Activated CD8-positive, alpha-beta memory T cell treated with anti-CD3 and anti-CD28 coated beads for 48 hours (primary cell): ENCODE results near the gene PIP5K1B.
A peak's percentile ranks its signal among the peaks of the same experiment; 100 is the strongest.
"Not testable (repeated sequence)": the region's sequence is repeated elsewhere in the genome, so short reads cannot be mapped to it uniquely, and the experiment has no call there.

Experiments used
- DNase-seq, 3 experiments: peaks; one replicate each; pipeline ENCODE4 v3.0.0-alpha.2; 2020; ENCODE audit warnings: low read depth in 2 of 3, low spot score in 2 of 3

The PIP5K1B gene

DNA sequence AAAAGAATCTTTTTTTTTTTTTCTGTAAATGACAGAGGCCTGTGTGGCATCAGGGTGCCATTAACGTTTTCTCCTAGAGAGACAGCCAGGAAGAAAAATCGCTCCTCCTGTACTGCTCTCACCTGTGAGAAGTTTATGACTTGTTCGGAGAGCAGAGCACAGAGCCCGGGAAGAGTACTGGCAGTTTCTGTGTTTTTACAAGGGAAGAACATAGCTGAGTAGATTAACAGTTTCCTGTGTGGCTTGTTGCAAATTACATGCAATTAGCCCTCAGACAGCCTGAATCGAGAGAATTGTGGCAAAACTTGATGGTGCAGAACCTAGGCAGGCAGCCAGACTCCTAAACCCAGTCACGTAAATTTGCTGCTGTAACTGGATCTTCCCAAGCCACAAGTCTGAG, 276.7 kb downstream of the PIP5K1B start:
- no peak for DNase-seq

DNA sequence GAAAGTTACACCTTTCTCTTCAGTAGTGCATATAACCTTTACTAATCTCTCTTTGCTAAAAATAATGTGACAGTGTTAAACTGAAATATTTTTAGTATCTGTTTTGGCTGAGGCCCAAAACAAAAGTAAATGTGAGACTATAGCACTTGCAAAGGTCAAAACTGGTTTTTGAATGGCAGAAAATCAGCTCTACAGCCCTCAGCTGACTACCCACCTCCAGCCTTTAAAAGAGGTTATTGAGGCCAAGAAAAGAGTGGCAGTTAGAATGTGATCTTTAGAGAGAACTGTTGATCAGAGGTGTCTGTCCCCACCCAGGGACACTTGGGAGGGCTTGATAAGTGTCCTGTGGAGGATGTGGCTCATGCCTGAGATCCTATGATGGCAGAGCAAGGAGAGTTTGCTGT, 278.0 kb downstream of the PIP5K1B start:
- no peak for DNase-seq

DNA sequence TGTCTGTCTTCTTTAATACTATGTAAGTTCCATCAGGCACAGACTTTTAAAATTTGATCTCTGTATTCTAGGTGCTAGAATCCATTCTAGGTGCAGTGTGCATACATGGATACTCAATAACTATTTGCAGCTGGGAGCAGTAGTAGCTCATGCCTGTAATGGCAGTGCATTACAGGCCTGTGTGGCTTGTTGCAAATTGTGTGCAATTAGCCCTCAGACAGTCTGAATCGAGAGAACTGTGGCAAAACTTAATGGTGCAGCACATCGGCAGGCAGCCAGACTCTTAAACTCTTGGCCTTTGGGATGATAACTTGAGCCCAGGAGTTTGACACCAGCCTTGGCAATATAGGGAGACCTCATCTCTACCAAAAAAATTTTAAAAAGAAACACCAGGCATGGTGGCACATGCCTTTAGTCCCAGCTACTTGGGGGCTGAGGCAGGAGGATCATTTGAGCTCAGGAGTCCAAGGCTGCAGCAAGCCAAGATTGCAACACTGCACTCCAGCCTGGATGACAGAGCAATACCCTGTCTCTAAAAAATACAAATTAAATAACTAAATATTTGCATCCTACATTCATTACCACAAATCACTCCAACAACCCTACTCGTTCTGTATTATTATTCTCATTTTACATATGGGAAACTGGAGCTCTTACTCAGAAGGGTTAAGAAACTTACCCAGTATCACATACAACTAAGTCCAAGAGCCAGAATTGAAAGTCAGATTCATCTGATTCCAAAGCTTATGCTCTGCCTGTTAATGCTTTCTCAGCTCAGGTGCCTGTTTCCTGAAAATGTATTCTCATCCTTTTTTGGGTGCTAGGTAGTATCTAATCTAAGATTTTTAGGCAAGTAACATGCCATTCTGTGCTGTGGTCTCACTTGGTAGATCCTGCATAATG, 278.7 kb downstream of the PIP5K1B start:
- no peak for DNase-seq

DNA sequence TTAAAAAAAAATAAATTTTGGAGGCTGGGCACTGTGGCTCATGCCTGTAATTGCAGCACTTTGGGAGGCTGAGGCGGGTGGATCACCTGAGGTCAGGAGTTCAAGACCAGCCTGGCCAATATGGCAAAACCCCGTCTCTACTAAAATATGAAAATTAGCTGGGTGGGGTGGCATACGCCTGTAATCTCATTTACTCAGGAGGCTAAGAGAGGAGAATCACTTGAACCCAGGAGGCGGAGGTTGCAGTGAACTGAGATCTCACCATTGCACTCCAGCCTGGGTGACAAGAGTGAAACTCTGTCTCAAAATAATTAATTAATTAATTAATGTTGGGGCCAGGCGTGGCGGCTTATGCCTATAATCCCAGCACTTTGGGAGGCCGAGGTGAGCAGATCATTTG, 281.9 kb downstream of the PIP5K1B start:
- DNase-seq = not testable (repeated sequence)

DNA sequence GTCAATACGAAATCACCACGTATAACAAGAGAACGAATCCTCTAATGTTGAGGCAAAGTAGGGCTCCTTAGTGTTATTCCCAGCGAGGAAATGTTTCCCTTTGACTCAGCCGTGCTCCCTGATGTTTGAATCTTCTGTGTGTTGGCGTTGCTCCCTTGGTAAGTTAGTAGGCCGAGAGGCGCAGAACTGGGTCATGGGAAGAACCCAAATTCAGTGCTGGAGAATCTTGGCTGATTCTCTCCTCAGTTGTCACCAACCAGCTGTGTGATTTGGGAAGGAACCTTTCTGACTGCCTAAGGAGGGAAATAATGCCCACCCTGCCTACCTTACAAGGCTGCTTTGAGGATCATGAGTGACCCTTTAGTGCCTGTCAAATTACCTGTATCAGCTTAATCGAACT, 286.4 kb downstream of the PIP5K1B start:
- DNase-seq = no peak

DNA sequence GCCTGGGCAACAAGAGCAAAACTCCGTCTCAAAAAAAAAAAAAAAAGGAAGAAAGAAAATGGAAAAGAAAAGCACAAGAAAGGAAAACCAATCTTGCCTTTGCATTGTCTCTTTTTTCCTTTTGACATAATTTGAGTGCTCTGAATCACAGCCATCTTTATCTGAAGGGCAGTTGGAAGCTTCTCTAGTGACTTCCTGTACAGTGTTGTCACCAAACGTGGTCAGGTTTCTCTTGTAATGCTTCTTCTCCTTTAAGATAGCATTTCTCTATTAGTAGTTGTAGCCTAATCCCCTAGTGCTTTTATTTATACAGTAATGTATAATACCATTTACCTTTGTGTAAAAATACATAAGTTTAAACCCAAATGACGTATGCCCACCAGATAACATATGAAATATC, 290.7 kb downstream of the PIP5K1B start:
- DNase-seq = no peak

DNA sequence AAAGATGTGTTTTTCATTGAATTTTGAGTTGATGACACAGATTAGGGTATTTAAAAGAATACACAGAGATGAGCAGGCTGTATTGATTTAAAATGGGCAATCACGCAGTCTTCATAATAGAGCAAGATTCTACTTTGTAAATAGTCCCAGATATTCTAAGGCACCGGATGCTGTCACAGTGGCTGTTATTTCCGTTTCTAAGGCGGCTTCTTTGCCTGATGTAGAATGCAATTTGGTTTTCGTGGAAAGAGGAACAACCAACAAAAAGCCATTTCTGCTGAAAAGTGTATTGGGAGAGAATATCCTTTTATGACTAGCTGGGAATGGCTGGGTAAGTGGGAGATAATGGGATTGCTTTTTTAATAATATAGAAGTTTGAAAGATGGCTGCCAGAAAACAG, 291.4 kb downstream of the PIP5K1B start:
- DNase-seq = no peak

DNA sequence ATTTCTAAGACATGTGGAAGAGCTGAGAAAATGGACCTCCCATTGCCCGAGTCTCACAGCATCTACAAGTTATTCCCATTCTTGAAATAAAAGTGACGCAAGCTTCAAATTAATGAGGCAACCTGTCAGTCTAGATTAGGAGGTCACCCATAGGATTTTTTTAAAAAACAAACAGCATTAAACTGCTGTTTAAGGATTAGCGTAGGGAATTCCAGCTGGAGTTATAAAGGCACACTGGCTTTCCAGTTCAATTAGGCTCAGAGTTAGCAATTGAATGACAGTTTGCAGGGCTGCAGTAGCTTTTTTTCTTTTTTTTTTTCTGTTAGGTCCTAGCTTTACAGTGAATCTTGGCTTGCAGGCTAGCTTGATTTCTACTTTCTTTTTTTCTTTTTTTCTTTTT, 292.6 kb downstream of the PIP5K1B start:
- no peak for DNase-seq

DNA sequence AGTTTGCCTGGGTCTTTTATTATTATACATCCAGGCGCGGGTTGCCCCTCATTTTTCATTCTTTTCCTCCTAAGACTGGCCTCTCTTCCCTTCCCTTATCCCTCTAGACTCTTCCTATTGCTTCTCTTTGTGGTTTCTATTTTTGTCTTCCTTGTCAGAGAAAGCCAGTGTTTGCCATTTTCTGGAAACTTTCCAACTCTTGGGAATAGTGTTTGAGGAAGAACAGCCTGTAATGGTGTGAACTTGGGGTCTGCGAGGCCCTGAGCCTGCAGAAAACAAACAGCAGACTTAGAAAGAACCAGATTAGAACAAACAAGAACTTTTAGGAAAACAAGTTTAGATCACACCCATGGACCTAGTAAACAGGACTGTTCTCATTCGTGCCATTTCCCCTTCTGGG, 293.3 kb downstream of the PIP5K1B start:
- DNase-seq = no peak

DNA sequence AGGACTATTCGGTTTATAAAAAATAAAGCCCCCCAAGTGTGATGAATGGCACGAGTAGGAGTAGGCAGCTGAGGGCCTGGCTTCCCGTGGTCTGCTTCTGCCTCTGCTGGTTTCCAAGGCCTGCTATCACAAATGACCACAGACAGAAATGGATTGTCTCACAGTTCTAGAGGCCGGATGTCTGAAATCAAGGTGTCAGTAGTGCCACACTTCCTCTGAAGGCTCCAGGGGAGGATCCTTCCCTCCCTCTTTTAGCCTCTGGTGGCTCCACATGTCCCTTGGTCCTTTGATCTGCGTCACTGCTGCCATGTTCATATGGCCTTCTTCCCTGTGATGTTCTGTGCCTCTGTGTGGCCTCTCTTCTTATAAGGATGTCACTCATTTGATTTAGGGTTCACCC, 293.8 kb downstream of the PIP5K1B start:
- DNase-seq = no peak

DNA sequence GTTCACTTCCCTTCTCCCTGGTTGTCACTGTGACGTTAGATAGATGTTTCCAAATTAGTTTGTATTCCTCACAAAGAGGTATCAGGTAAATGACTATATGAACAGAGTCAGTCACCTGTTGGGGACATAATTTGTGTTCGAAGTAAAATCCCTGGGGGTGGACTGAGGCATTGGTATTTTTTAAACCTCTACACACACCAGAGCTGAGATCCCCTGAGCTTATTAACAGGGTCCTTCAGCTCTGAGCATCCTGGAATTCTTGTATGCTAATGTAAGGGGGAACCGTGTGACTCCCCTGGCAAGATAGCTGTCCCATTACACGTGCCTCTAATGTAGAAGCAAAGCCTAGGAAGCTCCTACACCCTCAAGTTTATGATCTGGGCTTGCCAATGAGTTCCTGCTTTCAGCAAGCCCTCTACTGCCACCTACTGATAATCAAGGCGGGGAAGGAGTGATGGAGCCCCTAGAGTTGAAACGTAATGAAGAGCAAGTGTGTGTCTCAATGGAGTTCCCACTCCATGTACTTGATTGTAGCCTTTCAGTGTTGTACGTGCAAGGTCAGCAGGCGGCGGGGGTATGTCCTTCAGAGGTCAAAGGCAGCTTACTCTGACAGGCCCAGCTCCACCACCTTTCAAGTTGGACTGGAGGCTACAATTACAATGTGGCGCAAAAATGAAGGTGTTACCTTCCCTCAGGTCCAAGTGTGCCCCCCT, 294.5 kb downstream of the PIP5K1B start:
- DNase-seq = peak in 1 of 3 experiments; percentile 6

DNA sequence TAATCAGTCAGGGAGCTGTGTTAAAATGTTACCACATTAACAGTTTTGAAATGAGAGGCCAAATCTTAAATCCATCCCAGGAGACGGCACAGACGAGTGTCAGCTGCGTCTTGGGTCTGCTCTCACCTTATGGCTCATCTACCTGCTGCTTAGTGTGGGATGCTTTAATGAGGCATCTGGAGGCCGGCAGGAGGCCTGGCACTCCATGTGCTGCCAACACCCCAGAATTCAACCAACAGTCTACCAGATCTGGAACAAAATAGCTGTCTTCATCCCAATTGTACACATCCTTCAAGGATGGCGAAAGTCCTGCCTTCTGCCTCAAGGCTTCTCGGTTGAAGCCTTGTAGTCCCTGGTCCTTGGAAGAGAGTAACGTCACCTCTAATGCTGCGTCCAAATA, 296.9 kb downstream of the PIP5K1B start:
- DNase-seq = no peak

DNA sequence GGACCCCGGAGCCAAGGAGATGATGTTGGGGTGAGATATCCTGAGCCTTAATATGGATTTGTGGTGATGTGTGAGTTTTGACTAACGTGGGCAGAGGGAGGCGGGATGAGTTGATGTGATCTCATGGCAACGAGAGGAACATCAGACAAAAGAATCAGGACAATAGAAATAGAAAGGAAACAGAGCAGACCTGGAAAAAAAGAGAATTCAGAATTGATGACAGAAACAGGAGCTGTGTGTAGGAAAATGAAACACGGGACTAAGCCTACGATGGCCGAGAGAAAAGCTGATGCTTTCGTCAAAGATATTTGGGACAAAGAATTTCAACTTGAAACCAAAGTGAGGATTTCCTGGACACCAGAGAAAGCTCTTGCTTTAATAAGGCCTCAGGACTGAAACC, 298.0 kb downstream of the PIP5K1B start:
- no peak for DNase-seq

DNA sequence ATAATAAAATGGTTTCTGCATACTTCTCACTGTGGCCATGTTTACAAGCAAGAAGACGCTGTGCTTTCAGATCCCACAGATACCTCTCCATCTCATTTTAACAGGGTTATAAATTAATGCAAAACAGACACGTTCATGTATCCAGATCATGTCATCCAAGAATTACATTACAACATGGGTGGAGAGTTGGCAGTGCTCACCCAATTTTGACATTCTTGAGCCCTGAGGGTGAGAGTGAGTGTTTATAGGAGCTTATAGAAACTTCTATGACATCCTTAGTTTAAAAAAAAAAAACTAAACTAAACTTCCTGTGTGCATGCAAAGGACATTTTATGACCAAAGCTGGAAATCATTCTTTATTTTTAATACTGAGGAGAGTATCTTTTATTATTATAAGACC, 299.8 kb downstream of the PIP5K1B start:
- DNase-seq = no peak

DNA sequence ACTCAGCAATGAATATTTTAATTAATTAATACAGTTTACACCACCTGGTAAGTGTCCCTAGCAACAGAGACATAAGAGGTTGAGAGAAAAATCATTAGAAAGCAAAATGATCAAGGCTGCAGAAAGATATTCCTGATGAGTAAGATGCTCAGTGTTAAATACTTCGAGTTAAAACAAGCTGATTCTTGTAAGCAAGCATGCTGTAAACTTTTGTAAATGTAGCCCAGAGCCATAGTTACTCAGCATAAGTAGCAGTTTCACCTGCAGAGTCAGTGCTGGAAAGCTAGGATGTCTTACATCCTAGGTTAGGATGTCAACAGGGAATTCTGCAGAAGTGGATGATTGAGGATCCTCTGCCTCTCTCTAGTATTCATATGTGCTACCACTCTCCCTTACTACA, 304.7 kb downstream of the PIP5K1B start:
- DNase-seq = no peak

DNA sequence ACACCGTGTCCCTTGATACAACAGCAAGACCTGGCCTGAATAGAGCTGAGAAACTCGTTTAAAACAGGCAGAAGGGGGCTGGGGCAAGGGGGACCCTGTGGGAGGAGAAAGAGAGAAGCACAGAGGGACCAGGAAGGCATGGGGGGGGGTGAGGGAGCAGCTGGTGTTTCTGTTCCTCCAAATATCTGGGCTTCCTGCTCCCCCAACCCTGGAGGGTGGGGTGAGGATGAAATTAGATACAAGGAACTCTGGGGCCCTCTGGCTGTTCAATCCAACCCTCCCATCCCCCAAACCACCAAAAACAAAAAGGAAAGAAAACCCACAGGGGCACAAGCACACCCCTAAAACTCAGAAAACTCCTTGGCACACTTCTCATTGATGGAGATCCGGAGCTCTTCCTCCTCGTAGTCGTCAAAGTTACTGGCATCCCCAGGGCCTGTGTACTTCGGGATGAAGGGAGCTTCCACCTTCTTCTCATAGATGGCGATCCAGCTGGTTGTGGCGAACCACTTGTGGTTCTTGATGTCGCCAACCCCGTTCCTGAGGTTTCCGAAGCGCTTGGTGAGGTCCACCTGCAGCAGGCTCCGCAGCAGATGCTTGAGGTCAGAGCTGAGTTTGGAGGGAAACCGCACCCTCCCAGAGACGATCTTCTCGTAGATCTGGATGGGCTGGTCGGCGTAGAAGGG, 307.8 kb downstream of the PIP5K1B start:
- no peak for DNase-seq

DNA sequence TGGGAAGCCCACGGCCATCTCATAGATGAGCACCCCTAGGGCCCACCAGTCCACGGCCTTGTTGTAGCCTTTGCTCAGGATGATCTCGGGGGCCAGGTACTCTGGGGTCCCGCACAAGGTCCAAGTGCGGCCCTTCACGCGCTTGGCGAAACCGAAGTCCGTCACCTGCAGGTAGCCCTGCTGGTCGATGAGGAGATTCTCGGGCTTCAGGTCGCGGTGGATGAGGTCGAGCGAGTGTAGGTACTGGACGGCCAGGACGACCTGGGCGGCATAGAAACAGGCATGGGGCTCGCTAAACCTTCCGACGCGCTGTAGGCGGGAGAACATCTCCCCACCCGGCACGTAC, 308.3 kb downstream of the PIP5K1B start:
- no peak for DNase-seq

DNA sequence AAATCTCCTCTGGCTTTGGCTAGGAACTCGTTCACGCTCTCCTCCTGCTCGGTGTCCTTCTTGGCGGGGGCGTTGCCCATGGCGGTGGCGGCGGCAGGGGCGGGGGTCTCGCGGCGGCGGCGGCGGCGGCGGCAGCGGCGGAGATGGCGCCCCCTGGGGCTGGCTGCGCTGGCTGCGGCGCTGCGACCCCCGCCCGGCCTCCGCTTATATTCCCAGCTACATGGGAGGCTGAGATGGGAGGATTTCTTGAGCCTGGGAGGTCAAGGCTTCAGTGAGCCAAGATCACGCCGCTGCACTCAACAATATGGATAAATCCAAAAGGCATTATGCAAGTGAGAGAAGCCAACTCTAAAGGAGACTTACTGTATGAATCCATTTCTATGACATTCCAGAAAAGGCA, 309.0 kb downstream of the PIP5K1B start, which contains the start of gene PRKACG:
PRKACG (minus strand) TSS at position 101 of the 400 bp plus-strand sequence; CDS start at position 80, 21 bp downstream.
- DNase-seq = no peak

DNA sequence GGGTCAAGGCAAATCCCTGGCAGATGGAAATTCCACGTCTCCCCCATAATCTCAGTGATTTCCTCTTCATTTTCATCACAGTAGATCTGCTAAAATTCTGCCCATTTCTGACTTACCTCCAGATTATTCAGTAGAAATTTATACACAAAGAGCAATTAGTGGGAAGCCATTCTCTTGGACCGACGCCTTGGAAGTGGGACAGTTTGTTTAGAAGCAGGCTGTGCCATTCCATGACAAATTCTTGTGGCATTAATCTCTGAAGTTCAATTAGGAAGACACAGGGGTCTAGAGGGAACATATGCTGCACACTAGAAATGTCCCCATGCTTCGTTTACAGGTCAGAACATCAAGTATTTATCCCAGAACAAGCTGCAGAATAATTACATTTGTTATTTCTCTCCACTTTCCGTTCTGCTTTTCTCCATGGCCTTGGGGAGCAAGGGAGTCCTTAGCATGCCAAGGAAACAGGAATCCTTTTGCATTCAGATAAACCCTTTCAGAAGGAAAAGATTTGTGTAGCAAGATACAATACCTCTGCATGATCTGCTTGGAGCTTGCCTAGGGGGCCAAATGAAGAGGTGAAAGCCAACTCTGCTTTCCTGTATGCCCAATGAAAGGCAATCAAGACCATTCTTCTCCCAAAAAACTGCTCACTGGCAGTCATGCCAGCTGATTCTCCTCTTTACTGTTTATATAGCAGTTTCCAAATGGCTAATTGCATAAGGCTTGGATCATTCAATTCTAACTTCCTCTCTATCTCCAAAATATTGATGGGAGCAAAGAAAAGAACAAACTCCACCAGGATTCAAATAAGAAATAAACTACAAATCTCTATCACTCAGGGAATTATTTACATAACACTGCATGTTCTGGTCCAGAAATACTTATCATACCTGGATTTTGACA, 311.4 kb downstream of the PIP5K1B start:
- DNase-seq = no peak

DNA sequence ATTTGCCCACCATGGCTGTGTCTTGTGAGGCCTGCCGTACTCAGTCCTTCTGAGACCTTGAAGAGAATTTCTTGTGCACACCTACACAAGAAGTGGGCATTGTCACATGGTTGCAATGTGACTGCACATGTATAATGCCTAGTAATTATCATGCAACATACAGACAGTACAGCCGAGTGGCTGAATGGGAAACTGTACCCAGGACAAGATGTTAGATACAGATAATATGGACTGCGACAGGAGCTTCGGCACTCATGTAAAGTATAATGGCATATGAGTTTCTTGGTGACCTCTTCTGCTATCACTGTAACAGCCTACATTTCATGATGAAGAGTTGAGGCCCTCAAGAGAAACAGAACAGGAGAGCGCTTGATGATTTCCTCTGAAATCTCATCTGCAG, 313.7 kb downstream of the PIP5K1B start:
- no peak for DNase-seq

DNA sequence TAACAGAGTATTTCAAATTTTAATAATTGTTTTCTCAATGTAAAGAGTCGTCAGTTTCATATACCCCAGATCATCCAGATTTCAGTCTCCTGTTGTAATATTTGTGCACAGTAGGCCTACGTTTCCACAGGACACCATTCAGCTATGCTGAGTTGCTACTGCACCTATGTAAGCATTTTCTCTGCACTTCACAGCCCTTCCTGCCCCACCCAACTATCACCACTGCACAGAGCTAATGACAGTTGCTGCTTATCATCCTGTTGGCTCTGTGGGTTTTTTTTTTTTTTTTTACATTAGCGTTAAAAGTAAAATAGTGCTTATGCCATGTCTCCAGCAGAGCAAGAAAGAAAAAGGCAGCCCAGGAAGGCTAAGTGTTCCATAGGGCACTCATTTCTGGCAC, 314.8 kb downstream of the PIP5K1B start:
- no peak for DNase-seq
